ENCODE data around the gene ARHGAP42. TPM values are rescaled to one million over a fixed set of nuclear protein-coding genes. Genes with fewer than 3 reads are reported as not detected.

Gene ARHGAP42
- total RNA-seq, 2 donors from 2014 or later, result not detected

DNA sequence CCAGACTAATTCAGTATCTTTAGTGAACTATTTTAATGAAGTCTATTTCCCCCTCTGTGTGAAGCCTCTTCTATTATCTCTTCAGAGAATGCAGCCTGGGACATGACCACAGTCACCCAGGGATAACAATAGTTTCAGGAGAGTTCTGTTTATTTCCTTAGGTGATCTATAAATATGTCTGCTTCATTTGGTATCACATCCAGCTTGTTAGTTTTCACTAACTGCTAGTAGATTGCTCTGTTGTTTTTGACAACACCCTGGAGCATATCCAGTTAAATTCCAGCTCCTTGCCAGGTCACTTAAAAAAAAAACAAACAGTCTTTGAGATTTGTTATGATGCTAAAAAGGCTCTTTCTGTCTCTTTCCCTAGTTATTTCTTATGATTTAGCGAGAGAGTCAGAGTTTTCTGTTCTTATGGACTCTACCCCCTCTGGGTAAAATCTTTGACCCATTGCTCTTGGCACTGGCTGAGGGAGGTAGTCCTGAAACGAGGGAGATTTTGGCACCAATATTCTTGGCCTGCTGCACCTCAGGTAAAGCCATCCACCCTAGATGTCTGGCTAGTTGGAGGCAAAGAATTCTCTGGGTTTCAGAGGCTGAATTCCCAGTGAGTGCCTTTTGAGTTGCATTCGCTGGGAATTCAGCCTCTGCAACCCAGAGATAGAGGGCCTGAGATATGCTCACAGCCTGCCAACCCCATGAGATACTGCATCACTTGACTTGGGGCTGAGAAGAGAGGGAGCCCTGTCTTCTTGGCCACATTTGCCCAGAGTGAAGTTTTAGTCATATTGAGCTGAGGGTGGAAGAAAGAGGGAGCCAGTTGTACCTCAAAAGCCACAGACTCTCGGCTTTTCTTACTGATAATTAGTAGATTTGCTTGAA is 283.4 kb downstream of the ARHGAP42 start:
- Mint-ChIP-seq H3K9me3 (peaks cover 4% of the 10 kb centered on the region), H3K27me3 (no peaks in the 10 kb centered on the region), H3K4me1 (no peaks in the 10 kb centered on the region), H3K36me3 (ENCODE audit: low read depth) (no peaks in the 10 kb centered on the region), H3K27ac (no peak overlapping the region), H3K4me3 (no peak overlapping the region)
- ATAC-seq (replicated peaks), result no peak

DNA sequence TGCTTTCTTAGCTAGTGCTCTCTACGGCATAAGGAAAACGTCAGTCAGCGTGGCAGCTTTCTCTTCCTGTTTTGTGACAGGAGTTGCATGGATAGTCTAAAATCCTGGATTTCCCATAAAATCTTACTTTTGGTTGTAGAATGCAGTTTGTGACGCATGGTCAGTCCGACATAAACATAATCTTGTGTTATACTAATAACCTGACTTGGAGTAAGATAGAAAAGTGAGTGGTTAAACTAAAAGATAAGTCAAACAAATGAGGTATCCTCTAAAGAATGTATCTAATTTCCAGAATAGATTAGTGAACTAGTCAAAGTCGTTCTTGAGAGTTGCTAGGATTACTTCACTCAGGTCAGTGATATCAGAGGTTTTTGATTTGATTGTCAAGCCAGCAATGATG is 285.0 kb downstream of the ARHGAP42 start:
- Mint-ChIP-seq H3K27me3 (no peaks in the 10 kb centered on the region), H3K36me3 (ENCODE audit: low read depth) (no peaks in the 10 kb centered on the region), H3K27ac (no peak overlapping the region), H3K4me1 (no peaks in the 10 kb centered on the region), H3K9me3 (peaks cover 4% of the 10 kb centered on the region), H3K4me3 (no peak overlapping the region)
- ATAC-seq (replicated peaks), result no peak

DNA sequence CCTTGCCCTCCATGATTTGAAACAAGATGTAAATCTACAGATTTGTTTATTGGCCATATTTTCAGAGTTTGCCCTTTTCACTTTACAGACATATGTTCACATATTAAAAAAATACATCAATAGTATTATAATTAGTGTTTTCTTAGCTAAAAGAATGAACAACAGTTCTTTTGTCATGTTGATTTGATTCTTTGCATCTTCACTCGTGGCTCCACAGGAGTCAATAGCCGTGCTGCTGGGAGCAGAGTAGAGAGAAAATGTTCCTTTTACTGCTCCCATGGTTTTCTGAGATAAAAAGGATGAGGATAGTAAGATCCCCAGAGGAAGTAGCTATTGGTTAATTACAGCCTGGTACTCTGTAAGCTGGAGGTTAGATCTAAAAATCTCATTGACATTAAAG is 291.4 kb downstream of the ARHGAP42 start:
- Mint-ChIP-seq H3K36me3 (ENCODE audit: low read depth) (no peaks in the 10 kb centered on the region), H3K27ac (no peak overlapping the region), H3K9me3 (peaks cover 3% of the 10 kb centered on the region), H3K27me3 (no peaks in the 10 kb centered on the region), H3K4me1 (no peaks in the 10 kb centered on the region), H3K4me3 (no peak overlapping the region)
- ATAC-seq (replicated peaks), result no peak

DNA sequence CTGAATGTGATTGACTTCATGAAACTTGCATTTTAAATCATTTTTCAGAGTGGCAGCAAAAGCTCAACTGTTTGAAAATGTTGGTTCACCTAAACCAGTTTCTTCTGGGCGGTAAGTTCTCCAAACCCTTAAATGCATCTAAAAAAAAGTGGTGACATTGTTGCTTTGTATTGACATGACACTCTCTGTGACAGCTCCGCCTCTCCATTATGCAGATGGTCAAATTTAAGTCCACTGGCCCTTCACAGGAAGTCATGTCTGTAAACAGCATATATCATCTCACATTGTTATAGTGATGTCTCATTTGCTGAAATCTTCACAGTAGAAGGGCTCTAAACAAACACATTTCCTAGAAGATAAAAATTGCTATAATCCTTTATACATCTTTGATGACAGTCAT is 291.9 kb downstream of the ARHGAP42 start:
- H3K9me3 Mint-ChIP-seq, result peaks cover 3% of the 10 kb centered on the region
- H3K4me1 Mint-ChIP-seq, result no peaks in the 10 kb centered on the region
- H3K27me3 Mint-ChIP-seq, result no peaks in the 10 kb centered on the region
- no peaks in the 10 kb centered on the region for H3K36me3 Mint-ChIP-seq (ENCODE audit: low read depth)
- no peak for ATAC-seq (replicated peaks)
- H3K27ac Mint-ChIP-seq, result no peak overlapping the region
- no peak overlapping the region for H3K4me3 Mint-ChIP-seq

DNA sequence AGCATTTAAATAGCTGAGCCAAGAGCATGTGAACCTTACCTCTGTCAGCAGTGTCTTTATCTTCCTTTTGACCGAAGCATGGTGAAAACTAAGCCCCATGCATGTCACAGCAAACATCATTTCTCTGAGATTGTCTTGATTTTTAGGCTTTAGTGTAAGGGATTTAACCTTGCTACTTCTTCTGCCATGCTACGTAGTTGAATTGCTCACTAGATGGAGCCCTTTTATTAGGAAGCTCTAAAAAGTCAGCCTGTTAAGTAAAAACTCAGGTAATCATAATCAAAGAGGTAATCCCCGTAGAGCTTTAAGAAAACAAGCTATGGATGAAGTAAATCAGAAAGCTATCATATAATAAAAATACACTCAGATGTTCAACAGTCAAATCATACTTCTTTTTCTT is 293.1 kb downstream of the ARHGAP42 start:
- Mint-ChIP-seq H3K27ac (no peak overlapping the region), H3K9me3 (peaks cover 3% of the 10 kb centered on the region), H3K4me3 (no peak overlapping the region), H3K36me3 (ENCODE audit: low read depth) (no peaks in the 10 kb centered on the region), H3K4me1 (no peaks in the 10 kb centered on the region), H3K27me3 (no peaks in the 10 kb centered on the region)
- ATAC-seq (replicated peaks), result no peak

DNA sequence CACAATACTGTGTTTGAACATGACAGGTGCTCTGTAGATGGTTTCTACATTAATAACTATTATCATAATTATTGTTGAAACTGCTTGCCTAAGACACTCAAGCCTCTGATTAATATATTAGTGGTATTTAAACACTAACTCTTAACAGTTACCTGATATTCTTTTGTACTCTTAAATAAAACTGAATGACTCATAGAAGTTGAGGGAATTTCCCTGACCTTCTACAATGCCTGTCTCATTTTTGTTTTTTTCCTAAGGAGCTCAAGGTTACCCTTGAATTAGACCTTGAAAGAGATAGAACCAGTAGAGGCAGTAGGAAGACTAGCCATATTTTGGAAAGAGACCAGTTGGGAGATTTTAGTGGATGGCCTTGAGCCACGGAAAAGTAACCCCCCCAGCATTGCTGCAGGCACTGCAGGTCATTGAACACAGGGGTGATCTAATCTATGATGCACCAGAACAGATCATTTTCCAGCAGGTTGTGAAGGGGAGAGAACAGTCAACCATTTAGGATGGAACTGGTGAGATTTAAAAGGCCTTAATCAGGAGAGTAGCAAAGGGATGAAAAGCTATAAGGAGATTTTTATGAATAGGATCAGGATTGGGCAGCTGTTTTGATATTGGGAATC is 294.2 kb downstream of the ARHGAP42 start:
- peaks cover 11% of the 10 kb centered on the region for H3K9me3 Mint-ChIP-seq
- no peak overlapping the region for H3K4me3 Mint-ChIP-seq
- no peak overlapping the region for H3K27ac Mint-ChIP-seq
- no peaks in the 10 kb centered on the region for H3K27me3 Mint-ChIP-seq
- no peak for ATAC-seq (replicated peaks)
- no peaks in the 10 kb centered on the region for H3K4me1 Mint-ChIP-seq
- no peaks in the 10 kb centered on the region for H3K36me3 Mint-ChIP-seq (ENCODE audit: low read depth)

DNA sequence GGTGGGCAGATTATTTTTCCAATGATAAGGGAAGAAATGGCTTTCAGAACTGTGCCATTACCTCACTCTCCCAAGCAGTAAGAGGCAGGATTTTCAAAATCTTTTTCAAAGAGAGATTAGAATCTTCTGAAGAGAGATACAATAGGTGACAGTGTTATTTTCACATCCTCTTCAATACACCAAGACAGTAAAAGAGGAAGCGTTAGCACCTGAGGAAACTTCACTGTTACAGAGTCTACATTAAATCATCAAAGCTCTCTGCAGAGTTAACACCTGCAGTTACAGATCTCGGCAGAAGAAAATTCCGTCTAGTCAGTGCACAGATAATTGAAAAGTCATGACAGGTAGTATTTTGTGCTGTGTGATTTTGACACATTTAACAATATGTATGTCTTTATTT is 297.6 kb downstream of the ARHGAP42 start:
- H3K4me3 Mint-ChIP-seq, result no peak overlapping the region

DNA sequence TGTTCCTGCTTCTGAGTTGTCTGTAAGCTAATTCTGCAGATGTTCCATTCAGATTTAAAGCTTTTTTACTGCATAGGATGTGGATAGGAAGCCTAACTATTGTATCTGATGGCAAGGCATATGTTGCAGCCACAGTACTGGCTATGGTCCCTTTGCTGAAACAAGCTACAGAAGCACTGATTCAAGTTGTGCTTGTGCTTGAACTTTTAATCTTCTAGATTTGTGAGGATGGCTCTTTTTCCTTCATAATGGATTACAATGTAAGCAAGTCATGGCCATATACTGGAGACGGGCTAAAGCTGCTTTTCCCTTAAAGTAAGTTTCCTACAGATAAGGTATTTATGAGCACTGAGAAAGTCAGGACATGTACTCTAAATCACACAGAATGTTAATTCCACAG is 303.8 kb downstream of the ARHGAP42 start:
- Mint-ChIP-seq H3K9me3 (peaks cover 6% of the 10 kb centered on the region), H3K36me3 (ENCODE audit: low read depth) (no peaks in the 10 kb centered on the region), H3K27ac (no peak overlapping the region), H3K27me3 (no peaks in the 10 kb centered on the region), H3K4me1 (no peaks in the 10 kb centered on the region), H3K4me3 (no peak overlapping the region)
- ATAC-seq (replicated peaks), result no peak

More for the DNA sequence above, 297.6 kb downstream of the ARHGAP42 start:
- Mint-ChIP-seq H3K36me3 (ENCODE audit: low read depth) (no peaks in the 10 kb centered on the region), H3K9me3 (peaks cover 13% of the 10 kb centered on the region), H3K27me3 (no peaks in the 10 kb centered on the region), H3K4me1 (no peaks in the 10 kb centered on the region), H3K27ac (no peak overlapping the region)
- no peak for ATAC-seq (replicated peaks)

DNA sequence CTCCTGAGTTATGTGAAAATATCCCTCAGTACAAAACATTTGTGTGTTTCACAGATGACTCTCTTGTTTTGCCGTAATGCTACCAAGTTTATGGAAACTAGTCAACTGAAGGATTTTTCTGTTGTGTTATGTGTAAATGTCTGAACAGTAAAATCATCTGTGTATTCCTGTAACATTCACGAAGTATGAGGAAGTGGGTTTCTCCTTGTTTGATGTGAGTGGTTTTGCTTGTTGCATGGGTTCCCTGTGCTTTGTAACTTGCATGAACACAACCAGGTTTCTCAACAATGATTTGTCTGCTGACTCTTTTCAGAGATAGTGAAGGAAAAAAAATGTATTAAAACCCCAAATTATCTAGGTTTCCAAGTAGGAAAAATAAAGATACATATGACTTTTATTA is 304.5 kb downstream of the ARHGAP42 start:
- H3K36me3 Mint-ChIP-seq (ENCODE audit: low read depth), result no peaks in the 10 kb centered on the region
- no peak overlapping the region for H3K4me3 Mint-ChIP-seq
- no peak overlapping the region for H3K27ac Mint-ChIP-seq
- no peak for ATAC-seq (replicated peaks)
- H3K9me3 Mint-ChIP-seq, result no peaks in the 10 kb centered on the region
- H3K27me3 Mint-ChIP-seq, result no peaks in the 10 kb centered on the region
- no peaks in the 10 kb centered on the region for H3K4me1 Mint-ChIP-seq

DNA sequence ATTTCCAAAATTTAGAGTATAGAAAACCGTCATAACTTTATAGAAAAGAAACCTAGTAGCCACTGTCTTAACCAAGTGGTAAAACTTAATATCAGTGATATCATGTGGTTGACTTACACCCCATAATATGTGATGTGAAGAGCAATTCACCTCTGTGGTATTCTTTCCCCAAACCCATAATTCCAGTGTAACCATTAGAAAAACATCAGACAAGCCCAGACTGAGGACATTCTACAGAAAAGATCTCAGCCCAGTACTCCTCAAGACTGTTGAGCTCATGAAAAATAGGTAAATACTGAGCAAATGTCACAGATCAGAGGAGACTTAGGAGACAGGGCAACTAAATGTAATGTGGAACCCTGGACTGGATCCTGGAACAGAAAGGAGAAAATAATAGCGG is 307.9 kb downstream of the ARHGAP42 start:
- H3K27me3 Mint-ChIP-seq, result no peaks in the 10 kb centered on the region
- H3K4me1 Mint-ChIP-seq, result no peaks in the 10 kb centered on the region
- H3K9me3 Mint-ChIP-seq, result peaks cover 9% of the 10 kb centered on the region
- H3K36me3 Mint-ChIP-seq (ENCODE audit: low read depth), result no peaks in the 10 kb centered on the region
- H3K4me3 Mint-ChIP-seq, result no peak overlapping the region
- ATAC-seq (replicated peaks), result no peak
- no peak overlapping the region for H3K27ac Mint-ChIP-seq

DNA sequence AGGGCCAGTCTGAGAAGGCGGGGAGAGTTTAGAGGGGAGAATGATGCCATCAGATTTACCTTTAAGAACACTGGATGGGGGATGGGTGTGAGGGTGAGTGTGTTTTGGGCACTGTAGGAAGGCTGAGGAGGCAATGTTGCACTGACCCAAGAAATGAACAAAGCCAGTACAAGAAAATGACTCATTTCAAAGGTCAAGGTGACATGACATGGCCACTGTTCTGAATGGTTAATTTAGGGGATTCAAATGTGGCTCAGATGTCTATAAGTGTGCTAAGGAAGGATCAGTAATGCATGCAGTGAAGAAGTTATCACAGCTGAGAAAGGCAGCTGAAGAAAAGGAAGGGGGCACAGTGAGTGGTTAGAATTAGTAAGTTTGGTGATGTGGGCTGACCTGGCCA is 312.7 kb downstream of the ARHGAP42 start:
- no peak overlapping the region for H3K4me3 Mint-ChIP-seq
- no peak for ATAC-seq (replicated peaks)
- H3K27me3 Mint-ChIP-seq, result no peaks in the 10 kb centered on the region
- H3K36me3 Mint-ChIP-seq (ENCODE audit: low read depth), result no peaks in the 10 kb centered on the region
- H3K27ac Mint-ChIP-seq, result no peak overlapping the region
- peaks cover 13% of the 10 kb centered on the region for H3K9me3 Mint-ChIP-seq
- no peaks in the 10 kb centered on the region for H3K4me1 Mint-ChIP-seq

DNA sequence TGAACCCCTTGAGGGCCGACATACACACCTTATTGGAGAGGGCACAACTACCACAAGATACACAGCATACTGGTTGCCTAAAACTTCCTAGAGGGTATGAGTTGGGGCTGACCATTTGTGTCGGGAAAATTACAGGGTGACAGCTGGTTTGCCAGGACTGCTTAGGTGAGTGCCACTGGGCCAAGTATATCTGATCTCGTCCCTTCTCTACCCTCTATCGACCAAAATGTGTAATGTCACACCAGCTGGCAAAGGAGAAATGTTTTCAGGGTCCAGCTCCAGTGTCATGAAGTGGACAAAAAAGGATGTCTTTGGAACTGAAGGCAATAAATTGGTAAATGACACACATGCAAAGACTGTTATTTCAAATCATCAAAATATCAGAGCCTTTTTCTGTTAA is 316.4 kb downstream of the ARHGAP42 start:
- no peaks in the 10 kb centered on the region for H3K4me1 Mint-ChIP-seq
- peaks cover 14% of the 10 kb centered on the region for H3K9me3 Mint-ChIP-seq
- H3K27me3 Mint-ChIP-seq, result no peaks in the 10 kb centered on the region
- H3K27ac Mint-ChIP-seq, result no peak overlapping the region
- no peak for ATAC-seq (replicated peaks)
- no peak overlapping the region for H3K4me3 Mint-ChIP-seq
- H3K36me3 Mint-ChIP-seq (ENCODE audit: low read depth), result no peaks in the 10 kb centered on the region

DNA sequence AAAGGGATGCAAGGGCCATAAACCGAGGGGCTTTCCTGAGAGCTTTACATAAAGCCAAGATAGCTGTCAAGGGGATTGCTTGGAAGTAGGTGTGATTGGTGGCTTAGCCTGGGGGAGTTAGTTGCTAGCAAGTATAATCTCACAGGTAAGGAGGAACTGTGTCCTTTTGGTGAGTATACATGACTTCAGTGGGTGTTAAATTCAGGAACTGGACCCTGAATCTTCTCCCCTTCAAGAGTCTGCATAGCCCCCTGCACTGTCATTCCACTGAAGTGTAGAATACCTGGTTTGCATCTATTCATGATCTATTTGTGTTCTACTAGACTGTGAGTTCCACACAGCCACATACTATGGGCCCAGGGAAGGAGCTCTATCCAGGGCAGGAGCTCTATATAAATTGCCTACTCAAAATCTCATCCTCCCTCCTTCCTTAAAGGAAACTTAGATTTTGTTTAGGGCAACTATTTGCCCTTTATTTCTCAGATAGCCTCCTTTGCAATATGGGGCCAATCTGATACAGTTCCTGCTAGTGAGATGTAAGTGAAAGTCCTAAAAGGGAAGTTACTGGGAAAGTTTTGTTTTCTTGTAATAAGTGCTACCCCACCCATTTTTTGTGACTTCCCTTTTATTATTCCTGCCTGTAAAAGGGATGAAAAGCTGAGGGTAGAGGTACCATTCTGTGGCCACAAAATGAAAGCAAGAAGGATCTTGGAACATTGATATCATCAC is 322.0 kb downstream of the ARHGAP42 start:
- no peak for ATAC-seq (replicated peaks)
- peaks cover 4% of the 10 kb centered on the region for H3K9me3 Mint-ChIP-seq
- H3K4me1 Mint-ChIP-seq, result no peaks in the 10 kb centered on the region
- no peaks in the 10 kb centered on the region for H3K36me3 Mint-ChIP-seq (ENCODE audit: low read depth)
- no peaks in the 10 kb centered on the region for H3K27me3 Mint-ChIP-seq
- H3K27ac Mint-ChIP-seq, result no peak overlapping the region
- H3K4me3 Mint-ChIP-seq, result no peak overlapping the region

DNA sequence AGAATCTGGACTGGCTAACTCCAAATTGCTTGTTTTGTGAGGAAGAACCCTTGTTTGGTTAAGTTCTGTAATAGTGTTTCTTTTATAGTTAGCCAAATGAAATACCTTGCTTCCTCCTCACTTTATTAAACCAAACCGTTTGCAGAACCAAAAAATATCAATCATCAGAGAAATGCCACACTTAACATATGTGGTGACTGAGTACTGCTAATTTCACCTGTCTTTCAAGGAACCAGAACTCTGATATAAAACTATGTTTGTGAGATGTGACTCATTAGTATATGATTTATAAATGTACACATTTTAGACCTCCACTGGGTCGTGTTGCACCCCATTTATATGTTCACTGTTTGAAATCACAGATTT is 322.6 kb downstream of the ARHGAP42 start:
- Mint-ChIP-seq H3K36me3 (ENCODE audit: low read depth) (no peaks in the 10 kb centered on the region), H3K4me1 (no peaks in the 10 kb centered on the region), H3K27ac (no peak overlapping the region), H3K9me3 (peaks cover 4% of the 10 kb centered on the region), H3K4me3 (no peak overlapping the region), H3K27me3 (no peaks in the 10 kb centered on the region)
- ATAC-seq (replicated peaks), result no peak

DNA sequence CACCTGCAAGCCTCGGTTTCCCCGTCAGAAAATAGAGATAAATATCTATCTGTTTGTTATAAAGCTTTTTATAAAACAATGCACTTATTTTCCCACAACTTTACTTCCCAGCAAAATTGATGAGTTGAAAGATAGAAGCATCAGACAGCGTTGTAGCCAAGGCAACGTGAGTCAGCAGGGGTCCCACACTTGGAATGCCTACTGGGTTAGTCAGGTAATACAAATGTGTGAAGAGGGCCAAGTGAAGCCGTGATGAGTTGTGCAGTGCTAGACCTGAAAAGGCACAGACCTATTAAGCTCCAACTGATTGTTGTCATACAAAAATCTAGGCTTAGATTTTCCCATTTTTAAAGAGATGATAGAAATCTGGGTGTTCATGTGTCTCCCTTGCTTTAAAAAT is 323.8 kb downstream of the ARHGAP42 start:
- no peak overlapping the region for H3K27ac Mint-ChIP-seq
- no peak for ATAC-seq (replicated peaks)

More for the DNA sequence above, 323.8 kb downstream of the ARHGAP42 start:
- H3K4me1 Mint-ChIP-seq, result no peaks in the 10 kb centered on the region
- no peak overlapping the region for H3K4me3 Mint-ChIP-seq
- H3K27me3 Mint-ChIP-seq, result no peaks in the 10 kb centered on the region
- no peaks in the 10 kb centered on the region for H3K36me3 Mint-ChIP-seq (ENCODE audit: low read depth)
- H3K9me3 Mint-ChIP-seq, result peaks cover 4% of the 10 kb centered on the region

Data from activated T-helper 17 cell treated with anti-CD3 and anti-CD28 coated beads, Interleukin-2, amount 50 U/mL, for 72 hours (primary cell).